ENCODE results near the gene TLE3. TPM values are rescaled to one million over a fixed set of nuclear protein-coding genes. Genes with fewer than 3 reads are reported as not detected.
A peak's percentile ranks its signal among the peaks of the same experiment; 100 is the strongest.

TLE3 gene
- total RNA-seq, 4 donors from 2014 or later = 130 to 176 (median 140) TPM

DNA sequence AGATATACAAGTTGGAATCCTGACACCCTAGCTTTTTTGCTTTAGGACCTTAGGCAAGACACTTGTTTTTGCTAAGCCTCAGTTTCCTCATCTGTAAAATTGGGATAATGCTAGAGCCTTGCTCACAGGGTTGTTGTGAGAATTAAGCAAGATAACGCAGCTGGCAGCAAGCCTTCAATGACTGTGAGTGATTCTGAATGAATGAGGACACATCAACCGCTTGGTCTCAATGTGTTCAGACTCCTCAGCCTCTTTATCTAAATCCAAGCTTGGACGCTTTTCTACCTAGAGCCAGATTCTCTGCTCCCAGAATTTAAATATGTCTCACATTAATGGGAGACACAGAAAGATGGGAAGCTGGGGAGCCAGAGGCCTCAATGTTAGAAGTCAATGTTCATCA lies 11.8 kb upstream of the TLE3 start:
- H3K4me3 ChIP-seq = no peak overlapping the region
- no peak for TF ChIP-seq POLR2A (IDR thresholded peaks at IDR 0.05)
- TF ChIP-seq, protein P1, sequence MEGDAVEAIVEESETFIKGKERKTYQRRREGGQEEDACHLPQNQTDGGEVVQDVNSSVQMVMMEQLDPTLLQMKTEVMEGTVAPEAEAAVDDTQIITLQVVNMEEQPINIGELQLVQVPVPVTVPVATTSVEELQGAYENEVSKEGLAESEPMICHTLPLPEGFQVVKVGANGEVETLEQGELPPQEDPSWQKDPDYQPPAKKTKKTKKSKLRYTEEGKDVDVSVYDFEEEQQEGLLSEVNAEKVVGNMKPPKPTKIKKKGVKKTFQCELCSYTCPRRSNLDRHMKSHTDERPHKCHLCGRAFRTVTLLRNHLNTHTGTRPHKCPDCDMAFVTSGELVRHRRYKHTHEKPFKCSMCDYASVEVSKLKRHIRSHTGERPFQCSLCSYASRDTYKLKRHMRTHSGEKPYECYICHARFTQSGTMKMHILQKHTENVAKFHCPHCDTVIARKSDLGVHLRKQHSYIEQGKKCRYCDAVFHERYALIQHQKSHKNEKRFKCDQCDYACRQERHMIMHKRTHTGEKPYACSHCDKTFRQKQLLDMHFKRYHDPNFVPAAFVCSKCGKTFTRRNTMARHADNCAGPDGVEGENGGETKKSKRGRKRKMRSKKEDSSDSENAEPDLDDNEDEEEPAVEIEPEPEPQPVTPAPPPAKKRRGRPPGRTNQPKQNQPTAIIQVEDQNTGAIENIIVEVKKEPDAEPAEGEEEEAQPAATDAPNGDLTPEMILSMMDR (IDR thresholded peaks at IDR 0.05) = no peak
- no peak for DNase-seq

DNA sequence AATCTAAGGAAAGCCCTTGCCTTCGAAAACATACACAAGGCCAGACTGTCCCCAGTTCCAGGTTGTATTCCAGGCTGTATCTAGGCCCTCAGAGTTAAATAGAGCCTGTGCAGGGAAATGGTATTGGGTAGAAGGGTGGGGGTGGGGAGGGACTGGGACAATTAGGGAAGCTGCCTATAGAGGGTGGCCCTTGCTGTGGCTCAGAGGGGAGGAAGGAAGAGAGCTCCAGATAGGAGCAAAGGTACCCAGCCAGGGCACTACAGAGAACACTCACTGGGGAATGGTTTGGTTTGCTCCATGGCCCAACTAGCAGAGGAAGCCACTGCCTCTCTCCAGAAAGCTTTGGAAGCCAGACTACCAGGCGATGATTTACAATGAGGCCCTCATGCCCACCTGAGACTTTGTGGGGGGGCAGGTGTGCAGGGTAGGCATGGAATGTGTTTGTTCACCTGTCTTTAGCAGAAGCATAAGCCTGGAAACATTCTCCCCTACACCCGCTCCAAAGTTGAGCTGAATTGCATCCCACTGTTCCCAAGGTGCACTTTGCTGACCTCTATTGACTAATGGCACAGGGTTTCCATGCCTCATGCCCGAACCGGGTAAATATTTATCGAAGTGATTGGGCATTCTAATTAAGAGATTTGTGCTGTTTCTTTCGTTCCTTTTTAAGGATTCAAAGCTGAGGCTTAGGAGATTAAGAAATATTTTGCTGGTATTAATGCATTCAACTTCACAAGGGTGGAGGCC lies 6.3 kb upstream of the TLE3 start:
- Histone ChIP-seq H3K27ac (no peak overlapping the region), H3K36me3 (no peaks in the 10 kb centered on the region), H3K4me3 (no peak overlapping the region), H3K4me1 (peaks cover 4 to 21% (median 13%) of the 10 kb centered on the region in 4 donors), H3K27me3 (no peaks in the 10 kb centered on the region), H3K9me3 (no peaks in the 10 kb centered on the region)
- TF ChIP-seq, protein P1 (IDR thresholded peaks at IDR 0.05) = no peak
- no peak for TF ChIP-seq POLR2A (IDR thresholded peaks at IDR 0.05)
- DNase-seq = peak in 1 of 3 donors; percentile 32

More for the DNA sequence above, 11.8 kb upstream of the TLE3 start:
- no peaks in the 10 kb centered on the region for H3K9me3 ChIP-seq
- H3K4me1 ChIP-seq = peaks cover 0 to 10% (median 0%) of the 10 kb centered on the region in 4 donors
- H3K36me3 ChIP-seq = no peaks in the 10 kb centered on the region
- no peaks in the 10 kb centered on the region for H3K27me3 ChIP-seq
- no peak overlapping the region for H3K27ac ChIP-seq

DNA sequence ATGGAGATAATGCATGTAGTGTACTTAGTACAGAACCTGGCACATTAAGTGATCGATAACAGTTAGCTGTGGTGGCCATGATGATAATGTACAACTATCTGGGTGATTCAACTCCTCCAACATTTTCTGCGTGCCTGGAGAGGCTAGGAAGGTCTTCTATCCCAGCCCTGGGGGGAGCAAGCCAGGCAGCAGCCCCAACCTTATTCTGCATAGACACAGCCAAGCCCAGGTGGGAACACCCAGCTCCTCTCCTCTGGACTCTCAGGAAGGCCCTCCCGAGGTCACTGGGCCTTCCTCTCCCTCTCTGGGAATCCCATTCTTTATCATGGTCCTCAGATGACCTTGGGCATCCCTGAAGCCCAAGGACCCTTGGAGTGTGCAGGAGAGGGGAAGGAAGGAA lies 5.1 kb upstream of the TLE3 start:
- Histone ChIP-seq H3K4me3 (no peak overlapping the region), H3K9me3 (no peaks in the 10 kb centered on the region), H3K27ac (no peak overlapping the region), H3K4me1 (peaks cover 4 to 21% (median 13%) of the 10 kb centered on the region in 4 donors), H3K27me3 (no peaks in the 10 kb centered on the region), H3K36me3 (no peaks in the 10 kb centered on the region)
- TF ChIP-seq POLR2A (IDR thresholded peaks at IDR 0.05) = no peak
- TF ChIP-seq, protein P1 (IDR thresholded peaks at IDR 0.05) = no peak
- DNase-seq = peak in 1 of 3 donors; percentile 25

DNA sequence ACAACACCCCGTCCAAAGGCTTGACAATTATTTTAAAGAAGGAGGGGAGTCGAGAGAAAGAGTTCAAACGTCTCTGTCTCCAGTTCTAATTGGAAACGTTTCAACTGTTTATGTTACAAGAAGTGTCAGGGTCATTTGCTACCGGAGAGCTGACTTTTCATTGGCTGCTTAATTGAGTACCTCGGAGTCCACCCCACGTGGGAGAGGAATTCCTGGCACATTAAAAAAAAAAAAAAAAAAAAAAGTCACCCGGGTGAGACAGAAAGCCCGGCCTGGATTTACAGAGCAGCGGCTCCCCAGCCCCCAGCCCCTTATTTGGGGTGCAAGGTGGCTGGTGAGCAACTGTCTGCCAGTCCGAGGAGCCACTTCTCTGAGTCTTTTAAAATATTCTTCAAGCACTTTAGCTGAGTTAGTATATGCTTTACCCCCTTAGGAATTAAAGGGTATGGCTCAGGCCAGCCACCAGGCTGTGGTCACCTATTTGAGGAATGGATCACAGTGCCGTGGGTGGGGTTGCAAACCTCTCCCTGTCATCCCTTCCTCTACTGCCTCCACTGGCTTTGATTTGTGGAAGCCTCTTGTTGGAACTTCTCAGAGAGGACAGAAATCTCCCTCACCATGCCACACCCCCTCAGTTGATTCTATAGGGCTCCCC lies 3.9 kb upstream of the TLE3 start:
- H3K9me3 ChIP-seq = no peaks in the 10 kb centered on the region
- peak overlapping the region in 2 of 4 donors; percentile 59 to 62 for H3K27ac ChIP-seq
- DNase-seq = peak in 2 of 3 donors; percentile 61 to 79
- no peaks in the 10 kb centered on the region for H3K36me3 ChIP-seq
- TF ChIP-seq POLR2A (IDR thresholded peaks at IDR 0.05) = peak in 1 of 2 donors; percentile 21
- TF ChIP-seq, protein P1 (IDR thresholded peaks at IDR 0.05) = peak in 1 of 6 experiments; percentile 11
- H3K4me3 ChIP-seq = peak overlapping the region in 1 of 4 donors; percentile 41
- no peaks in the 10 kb centered on the region for H3K27me3 ChIP-seq
- peaks cover 4 to 21% (median 13%) of the 10 kb centered on the region in 4 donors for H3K4me1 ChIP-seq

DNA sequence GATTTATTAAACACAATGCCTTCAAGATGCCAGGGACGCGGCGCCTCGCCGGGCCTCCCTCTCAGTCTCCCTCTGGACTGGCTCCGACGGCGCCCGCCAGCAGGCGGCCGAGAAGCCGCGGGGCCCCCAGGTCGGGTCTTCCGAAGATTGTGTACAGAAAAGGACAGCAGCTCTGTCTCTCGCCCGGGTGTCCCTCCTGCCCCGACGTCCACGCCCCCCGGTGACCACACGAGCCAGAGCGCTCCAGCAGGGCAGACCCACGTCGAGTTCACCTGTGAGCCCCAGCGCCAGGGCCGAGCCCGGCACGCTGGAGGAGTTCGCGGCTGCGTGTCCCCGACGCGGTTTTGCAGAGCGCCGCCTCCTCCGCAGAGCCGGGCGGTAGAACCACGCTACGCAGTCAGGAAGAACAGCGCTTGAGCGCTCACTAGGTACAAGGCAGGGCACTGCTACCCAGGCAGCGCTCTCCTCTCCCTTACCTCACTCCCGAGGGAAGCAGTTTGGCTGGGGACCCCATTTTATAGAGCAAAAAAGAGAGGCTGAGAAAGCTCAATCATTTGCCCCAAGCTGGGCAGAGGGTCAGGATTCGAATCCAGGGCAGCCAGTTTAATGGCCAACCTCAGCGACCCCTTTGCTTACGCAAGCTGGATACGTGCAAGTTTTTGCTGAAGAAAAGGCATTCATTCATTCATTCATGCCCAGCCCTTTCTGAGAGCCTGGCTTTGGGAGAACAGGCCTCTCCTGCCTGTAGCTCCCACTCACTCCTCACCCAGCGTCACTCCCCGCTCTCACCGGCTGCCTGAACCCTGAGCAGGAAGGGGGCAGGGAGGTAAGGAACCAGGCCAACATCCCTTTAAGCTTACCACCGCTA lies 3.0 kb upstream of the TLE3 start:
- Histone ChIP-seq H3K4me3 (peak overlapping the region; percentile 11 to 44 (median 41)), H3K27ac (peak overlapping the region; percentile 0 to 62 (median 40)), H3K9me3 (no peaks in the 10 kb centered on the region), H3K4me1 (peaks cover 4 to 21% (median 13%) of the 10 kb centered on the region in 4 donors), H3K27me3 (no peaks in the 10 kb centered on the region), H3K36me3 (no peaks in the 10 kb centered on the region)
- TF ChIP-seq, protein P1 (IDR thresholded peaks at IDR 0.05) = peak in 5 of 6 experiments; percentile 12 to 40 (median 35)
- no peak for TF ChIP-seq POLR2A (IDR thresholded peaks at IDR 0.05)
- DNase-seq = peak; percentile 60 to 83 (median 76)

Measured in Peyer's patch (tissue), 4 donors.